IPS-NIHi7 (cell line): Measurements from ENCODE around the gene SNAP23.
A peak's percentile ranks its signal among the peaks of the same experiment; 100 is the strongest.

Source experiments
- DNase-seq: peaks from one replicate; pipeline ENCODE4 v3.0.0; 2012; ENCODE audit warnings: mixed read lengths; ENCODE audit errors: extremely low spot score

Gene SNAP23

DNA sequence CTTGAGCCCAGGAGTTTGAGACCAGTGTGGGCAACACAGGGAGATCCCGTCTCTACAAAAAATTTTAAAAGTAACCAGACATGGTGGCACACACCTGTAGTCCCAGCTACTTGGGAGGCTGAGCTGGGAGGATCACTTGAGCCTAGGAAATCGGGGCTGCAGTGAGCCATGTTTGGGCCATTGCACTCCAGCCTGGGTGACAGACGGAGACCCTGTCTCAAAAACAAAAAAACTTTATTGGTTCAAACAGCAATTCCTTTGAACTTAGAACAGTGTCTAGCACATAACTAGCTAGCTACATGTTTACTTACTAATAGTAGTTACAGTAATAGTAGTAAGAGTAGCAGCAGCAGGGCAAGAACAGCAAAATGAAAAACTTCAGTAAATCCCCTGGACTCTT is 63.3 kb downstream of the SNAP23 start:
- DNase-seq, result no peak

DNA sequence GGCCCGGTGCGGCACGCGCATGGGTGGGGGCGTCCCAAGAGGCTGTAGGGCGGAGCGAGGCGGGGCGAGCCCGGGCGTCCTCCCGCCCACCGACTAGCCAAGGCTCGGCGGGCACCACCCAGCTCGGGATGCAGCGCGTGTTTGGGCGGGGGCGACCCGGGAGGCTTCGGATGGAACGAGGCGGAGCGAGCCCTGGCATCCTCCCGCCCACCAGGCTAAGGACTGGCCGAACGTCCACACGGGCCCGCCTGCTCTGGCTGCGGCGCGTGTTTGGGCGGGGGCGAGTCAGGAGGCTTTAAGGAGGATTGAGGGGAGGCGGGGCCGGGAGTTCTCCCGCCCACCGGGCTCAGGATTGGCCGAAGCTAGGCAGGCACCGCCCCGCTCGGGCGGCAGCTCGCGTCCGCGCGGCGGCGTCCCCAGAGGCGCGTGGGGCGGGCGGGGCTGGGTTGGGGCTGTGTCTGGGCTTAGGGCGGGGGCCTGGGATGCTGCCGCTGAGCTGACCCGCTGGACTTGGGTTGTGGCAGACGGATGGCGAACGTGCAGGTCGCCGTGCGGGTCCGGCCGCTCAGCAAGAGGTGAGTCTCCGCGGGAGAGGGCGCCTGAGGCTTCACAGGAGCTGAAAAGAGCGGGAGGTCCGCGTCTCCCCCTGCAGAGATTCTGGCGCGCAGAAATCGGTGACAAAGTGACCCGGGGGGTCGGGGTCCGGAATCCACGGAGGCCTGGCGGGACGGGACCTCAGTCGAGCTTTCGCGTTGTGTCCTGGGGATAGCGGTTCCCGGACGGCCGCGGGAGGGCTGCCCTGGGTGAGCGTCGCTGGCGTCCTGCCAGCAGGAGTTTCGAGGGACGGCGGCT is 80.0 kb downstream of the SNAP23 start, which contains the start of gene STARD9:
Gene STARD9 (plus strand): TSS at position 419 of the 852 bp plus-strand sequence. CDS start 110 bp downstream, at position 529.
- peak; percentile 96 for DNase-seq

DNA sequence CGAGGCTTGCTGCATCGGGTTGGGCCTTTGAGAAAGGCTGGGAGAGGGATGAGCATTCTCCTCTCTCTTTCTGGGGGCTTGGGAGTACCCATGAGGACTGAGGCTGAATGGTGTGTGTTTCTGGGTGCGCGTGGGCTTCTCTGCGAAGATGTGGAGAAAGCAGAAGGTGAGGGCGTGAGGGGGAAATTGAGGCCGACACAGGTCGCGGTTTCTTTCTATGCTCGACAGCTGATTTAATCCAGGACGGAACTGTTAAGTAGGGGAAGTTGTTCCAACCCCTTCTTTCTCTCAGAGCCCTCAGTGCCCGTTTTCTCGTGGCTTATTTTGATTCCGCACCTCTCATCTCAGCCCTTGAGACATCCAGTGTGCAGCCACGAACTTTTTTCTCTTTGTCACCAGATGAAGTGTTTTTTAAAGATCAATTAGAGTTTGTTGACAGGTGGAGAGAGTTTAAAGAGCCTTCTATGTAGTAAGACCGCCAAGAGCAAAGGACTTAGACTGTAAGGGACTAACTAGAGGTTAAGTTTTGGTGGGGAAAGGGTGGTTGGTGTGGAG is 80.7 kb downstream of the SNAP23 start:
- DNase-seq, result no peak

DNA sequence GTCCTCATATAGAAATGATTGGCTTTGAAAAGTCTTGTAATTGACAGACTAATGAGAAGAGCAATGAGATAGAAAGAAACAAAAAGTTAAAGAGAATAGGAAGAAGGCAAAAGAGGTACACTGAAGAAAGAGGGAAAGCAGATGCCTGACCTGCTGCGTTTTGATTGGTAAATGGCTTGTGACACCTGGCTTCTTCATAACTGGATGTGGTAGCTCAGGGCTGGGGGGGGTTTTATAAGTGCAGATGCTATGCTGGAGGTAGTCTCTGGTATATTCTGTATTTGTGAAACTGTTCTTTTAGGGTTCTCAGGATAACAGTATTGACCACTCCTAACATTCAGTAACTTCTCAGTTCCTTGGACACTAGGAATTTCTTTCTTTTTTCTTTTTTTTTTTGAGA is 81.3 kb downstream of the SNAP23 start:
- DNase-seq, result no peak

DNA sequence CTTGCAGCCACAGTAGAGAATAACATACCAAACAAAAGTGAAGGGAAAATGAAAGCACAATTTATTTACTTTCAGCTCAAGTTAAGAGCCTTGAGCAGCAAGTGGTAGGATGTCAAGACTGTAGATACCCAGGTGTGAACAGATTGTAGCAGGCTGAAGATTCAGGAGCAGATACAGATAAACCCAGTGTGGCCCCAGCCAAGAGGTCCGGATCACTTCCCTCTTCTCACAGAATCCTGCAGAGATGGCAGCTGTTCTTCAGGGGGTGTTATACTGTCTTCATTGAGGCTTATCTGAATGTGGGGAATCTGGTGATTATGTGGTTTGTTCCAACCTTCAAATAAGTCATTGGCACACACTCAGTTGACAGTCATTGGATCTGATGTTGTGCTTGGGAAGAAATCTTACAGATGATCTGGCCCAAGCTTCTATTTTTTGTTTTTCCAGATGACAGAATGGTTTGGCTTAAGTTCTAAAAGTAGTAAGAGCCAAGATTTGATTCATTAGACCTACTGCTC is 82.1 kb downstream of the SNAP23 start:
- DNase-seq, result no peak

DNA sequence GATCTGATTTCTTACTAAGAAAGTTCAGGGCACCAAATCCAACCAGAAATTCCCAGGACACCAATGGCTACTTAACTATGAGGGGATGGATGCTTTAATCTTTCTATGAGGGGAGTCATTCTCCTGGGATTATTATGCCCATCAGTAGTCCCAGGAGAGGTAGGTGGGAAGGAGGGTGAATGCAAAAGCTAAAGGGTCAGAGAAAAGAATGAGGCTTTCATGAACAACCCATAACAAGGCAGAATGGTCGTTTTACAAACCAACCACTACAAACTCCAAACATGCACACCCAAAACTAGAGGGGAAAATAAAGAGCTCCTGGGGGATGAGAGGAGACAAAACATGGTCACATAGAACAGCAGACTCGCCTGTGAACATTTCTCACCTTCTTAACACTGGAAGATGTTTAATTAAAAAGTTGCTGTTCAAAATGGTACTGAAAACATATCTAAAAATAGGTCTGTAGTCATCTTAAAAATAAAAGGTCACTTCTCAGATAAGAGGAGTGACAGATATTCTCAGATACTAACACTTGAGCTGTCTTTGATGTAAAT is 83.6 kb downstream of the SNAP23 start:
- DNase-seq, result no peak

DNA sequence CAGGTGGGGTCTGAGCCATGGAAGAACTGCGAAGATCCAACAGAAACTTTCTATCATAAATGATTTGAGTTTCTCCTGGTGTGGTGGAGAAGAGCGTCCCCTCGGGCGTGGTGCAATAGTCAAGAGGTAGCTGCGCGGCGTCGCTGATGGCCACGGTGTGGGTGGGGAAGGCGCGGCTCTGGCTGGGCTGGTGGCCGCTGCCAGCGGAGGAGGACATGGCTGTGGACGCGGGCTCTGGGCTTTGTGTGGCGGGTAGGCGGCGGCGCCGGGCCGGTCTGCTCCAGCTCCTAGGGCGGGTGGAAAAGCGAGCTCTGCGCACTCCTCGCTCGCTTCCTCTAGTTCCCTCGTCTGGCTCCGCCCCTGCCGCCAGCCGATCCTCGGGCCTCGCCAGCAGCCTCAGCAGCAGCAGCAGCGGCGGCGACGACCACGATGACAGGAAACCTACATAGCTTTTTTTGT is 85.9 kb downstream of the SNAP23 start:
- peak; percentile 88 for DNase-seq
